Astrocyte (in vitro differentiated cells and primary cell): Measurements from ENCODE around the gene IFNL2. TPM values are rescaled to one million over a fixed set of nuclear protein-coding genes. Genes with fewer than 3 reads are reported as not detected.

ENCODE experiments used
- DNase-seq: peaks from one replicate; pipeline ENCODE4 v3.0.0-alpha.2; 2010; ENCODE audit warnings: low read depth
- FAIRE-seq: peaks from 2 replicates; lab custom pipeline; 2011; peaks lifted over from hg19 to GRCh38; lab: Jason Lieb, UNC
- H2AFZ ChIP-seq: 2 replicates; pipeline ENCODE4 v1.6.0; 2012; ENCODE audit warnings: low read depth, low read length, inconsistent platforms
- H3K27ac ChIP-seq: 2 replicates; pipeline ENCODE4 v1.5.1; 2011; ENCODE audit warnings: low read depth, low read length, inconsistent platforms
- H3K27me3 ChIP-seq: 2 replicates; pipeline ENCODE4 v1.6.0; 2011; ENCODE audit warnings: low read length, inconsistent platforms; ENCODE audit not compliant: insufficient read depth
- H3K36me3 ChIP-seq: 2 replicates; pipeline ENCODE4 v1.5.1; 2011; ENCODE audit warnings: low read length, inconsistent platforms; ENCODE audit not compliant: insufficient read depth
- H3K4me1 ChIP-seq: 2 replicates; pipeline ENCODE4 v1.5.1; 2011; ENCODE audit warnings: low read length, inconsistent platforms; ENCODE audit not compliant: insufficient read depth
- H3K4me2 ChIP-seq: 2 replicates; pipeline ENCODE4 v1.6.0; 2012; ENCODE audit warnings: low read length, inconsistent platforms
- H3K4me3 ChIP-seq: 2 replicates; pipeline ENCODE4 v1.5.1; 2011; ENCODE audit warnings: low read depth, mild to moderate bottlenecking, low read length, inconsistent platforms; ENCODE audit not compliant: insufficient read depth
- H3K79me2 ChIP-seq: 2 replicates; pipeline ENCODE4 v1.6.0; 2012; ENCODE audit warnings: mild to moderate bottlenecking, low read length, inconsistent platforms; ENCODE audit not compliant: insufficient read depth
- H3K9ac ChIP-seq: 2 replicates; pipeline ENCODE4 v1.6.0; 2012; ENCODE audit warnings: mild to moderate bottlenecking, low read length, inconsistent platforms
- H3K9me3 ChIP-seq: 2 replicates; pipeline ENCODE4 v1.5.1; 2012; ENCODE audit warnings: low read depth, mild to moderate bottlenecking, low read length, inconsistent platforms; ENCODE audit not compliant: insufficient read depth
- H4K20me1 ChIP-seq: 2 replicates; pipeline ENCODE4 v1.6.0; 2012; ENCODE audit warnings: low read length, inconsistent platforms; ENCODE audit not compliant: insufficient read depth
- H3K27ac Mint-ChIP-seq: one replicate; pipeline ENCODE4 v1.8.0; 2021; ENCODE audit warnings: mild to moderate bottlenecking, mixed read lengths; ENCODE audit not compliant: unreplicated experiment
- H3K27me3 Mint-ChIP-seq: one replicate; pipeline ENCODE4 v1.8.0; 2021; ENCODE audit warnings: low read depth, mixed read lengths; ENCODE audit not compliant: unreplicated experiment
- H3K36me3 Mint-ChIP-seq: one replicate; pipeline ENCODE4 v1.8.0; 2021; ENCODE audit warnings: low read depth, mixed read lengths; ENCODE audit not compliant: unreplicated experiment
- H3K4me1 Mint-ChIP-seq: one replicate; pipeline ENCODE4 v1.8.0; 2021; ENCODE audit warnings: low read depth, mixed read lengths; ENCODE audit not compliant: unreplicated experiment
- H3K4me3 Mint-ChIP-seq: one replicate; pipeline ENCODE4 v1.8.0; 2021; ENCODE audit warnings: mild to moderate bottlenecking, moderate library complexity, mixed read lengths; ENCODE audit not compliant: unreplicated experiment
- H3K9me3 Mint-ChIP-seq: one replicate; pipeline ENCODE4 v1.8.0; 2021; ENCODE audit warnings: mild to moderate bottlenecking, mixed read lengths; ENCODE audit not compliant: unreplicated experiment
- EZH2 ChIP-seq: IDR thresholded peaks from 2 replicates; pipeline ENCODE4 v1.6.1; 2012; ENCODE audit warnings: mild to moderate bottlenecking, low read length, inconsistent platforms; ENCODE audit not compliant: insufficient read depth
- total RNA-seq: library from RNA; stranded (reverse); gene quantifications from 2 replicates; pipeline ENCODE4 v1.2.1, GENCODE V29; 2021
- TF ChIP-seq, protein P1 (sequence below): IDR thresholded peaks from 2 replicates; pipeline ENCODE4 v1.5.1; 2011; ENCODE audit warnings: low read depth, mild to moderate bottlenecking, inconsistent platforms, low read length, moderate library complexity; ENCODE audit not compliant: insufficient read depth

The IFNL2 gene
- total RNA-seq, 1 donor from 2014 or later, result not detected

DNA sequence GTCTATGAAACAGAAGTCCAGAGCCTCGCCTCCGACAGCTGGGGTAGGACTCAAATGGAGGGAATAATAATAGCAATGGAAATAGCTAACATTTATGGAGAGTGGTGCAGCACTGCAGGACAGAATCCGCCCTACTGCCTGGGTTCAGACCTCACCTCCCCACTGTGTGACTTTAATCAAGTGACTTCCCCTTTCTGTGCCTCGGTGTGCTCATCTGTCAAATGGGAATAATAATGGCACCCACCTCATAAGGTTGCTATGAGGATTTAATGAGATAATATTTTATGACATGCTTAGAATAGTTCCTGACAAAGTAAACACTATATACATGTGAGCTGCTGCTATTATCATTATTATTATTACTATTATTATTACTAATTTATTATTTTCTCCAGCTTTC is 49.3 kb downstream of the IFNL2 start:
- Mint-ChIP-seq H3K36me3 (peaks cover 7% of the 10 kb centered on the region), H3K27ac (no peak overlapping the region), H3K9me3 (no peaks in the 10 kb centered on the region), H3K4me3 (no peak overlapping the region), H3K27me3 (peaks cover 39% of the 10 kb centered on the region), H3K4me1 (peaks cover 3% of the 10 kb centered on the region)
- Histone ChIP-seq H3K4me2 (no peak overlapping the region), H3K4me3 (no peak overlapping the region), H3K9ac (no peak overlapping the region), H3K27me3 (peaks cover 6% of the 10 kb centered on the region), H3K79me2 (no peaks in the 10 kb centered on the region), H3K36me3 (no peaks in the 10 kb centered on the region), H4K20me1 (no peaks in the 10 kb centered on the region), H3K4me1 (no peaks in the 10 kb centered on the region), H3K9me3 (no peaks in the 10 kb centered on the region), H3K27ac (no peak overlapping the region), H2AFZ (no peak overlapping the region)
- FAIRE-seq (no peak), DNase-seq (no peak)
- TF ChIP-seq EZH2, result no peak
- TF ChIP-seq, protein P1, sequence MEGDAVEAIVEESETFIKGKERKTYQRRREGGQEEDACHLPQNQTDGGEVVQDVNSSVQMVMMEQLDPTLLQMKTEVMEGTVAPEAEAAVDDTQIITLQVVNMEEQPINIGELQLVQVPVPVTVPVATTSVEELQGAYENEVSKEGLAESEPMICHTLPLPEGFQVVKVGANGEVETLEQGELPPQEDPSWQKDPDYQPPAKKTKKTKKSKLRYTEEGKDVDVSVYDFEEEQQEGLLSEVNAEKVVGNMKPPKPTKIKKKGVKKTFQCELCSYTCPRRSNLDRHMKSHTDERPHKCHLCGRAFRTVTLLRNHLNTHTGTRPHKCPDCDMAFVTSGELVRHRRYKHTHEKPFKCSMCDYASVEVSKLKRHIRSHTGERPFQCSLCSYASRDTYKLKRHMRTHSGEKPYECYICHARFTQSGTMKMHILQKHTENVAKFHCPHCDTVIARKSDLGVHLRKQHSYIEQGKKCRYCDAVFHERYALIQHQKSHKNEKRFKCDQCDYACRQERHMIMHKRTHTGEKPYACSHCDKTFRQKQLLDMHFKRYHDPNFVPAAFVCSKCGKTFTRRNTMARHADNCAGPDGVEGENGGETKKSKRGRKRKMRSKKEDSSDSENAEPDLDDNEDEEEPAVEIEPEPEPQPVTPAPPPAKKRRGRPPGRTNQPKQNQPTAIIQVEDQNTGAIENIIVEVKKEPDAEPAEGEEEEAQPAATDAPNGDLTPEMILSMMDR, result no peak

- H3K4me1 Mint-ChIP-seq, result peaks cover 3% of the 10 kb centered on the region
- FAIRE-seq, result no peak
Measured at GRCh38 chr19:39318071-39318470, 49.9 kb downstream of the IFNL2 start.

DNA sequence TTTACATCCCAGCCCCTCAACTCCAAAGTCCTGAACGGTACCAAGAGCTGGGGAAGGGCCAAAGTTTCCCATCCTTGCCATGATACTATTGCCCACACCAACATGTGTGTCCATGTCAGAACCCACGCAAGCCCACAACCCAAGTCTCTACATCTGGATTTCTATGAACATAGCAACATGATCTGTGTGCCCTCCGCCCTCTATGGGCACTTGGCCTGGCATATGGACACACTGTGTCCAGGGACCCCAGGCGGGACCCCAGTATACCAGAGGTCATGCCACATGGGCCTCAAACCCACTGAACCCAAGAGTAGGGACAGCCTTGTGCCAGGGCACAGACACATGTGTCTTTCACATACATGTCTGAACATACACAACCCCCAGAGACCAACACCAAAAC is 50.5 kb downstream of the IFNL2 start:
- Histone ChIP-seq H3K4me3 (no peak overlapping the region), H4K20me1 (no peaks in the 10 kb centered on the region), H2AFZ (no peak overlapping the region), H3K36me3 (no peaks in the 10 kb centered on the region), H3K4me2 (no peak overlapping the region), H3K4me1 (no peaks in the 10 kb centered on the region), H3K9me3 (no peaks in the 10 kb centered on the region), H3K27me3 (peaks cover 6% of the 10 kb centered on the region), H3K27ac (no peak overlapping the region), H3K79me2 (no peaks in the 10 kb centered on the region), H3K9ac (no peak overlapping the region)
- TF ChIP-seq, protein P1, result no peak
- TF ChIP-seq EZH2, result no peak
- DNase-seq, result no peak
- no peak for FAIRE-seq
- H3K9me3 Mint-ChIP-seq, result no peaks in the 10 kb centered on the region
- H3K4me1 Mint-ChIP-seq, result peaks cover 3% of the 10 kb centered on the region
- H3K36me3 Mint-ChIP-seq, result peaks cover 7% of the 10 kb centered on the region
- no peak overlapping the region for H3K27ac Mint-ChIP-seq
- peak overlapping the region; percentile 30 for H3K4me3 Mint-ChIP-seq
- peaks cover 43% of the 10 kb centered on the region for H3K27me3 Mint-ChIP-seq

More at GRCh38 chr19:39318071-39318470, 49.9 kb downstream of the IFNL2 start:
- H3K4me1 ChIP-seq, result no peaks in the 10 kb centered on the region
- no peak overlapping the region for H3K27ac Mint-ChIP-seq
- H3K36me3 Mint-ChIP-seq, result peaks cover 7% of the 10 kb centered on the region
- H3K27me3 Mint-ChIP-seq, result peaks cover 41% of the 10 kb centered on the region
- no peak for DNase-seq
- no peaks in the 10 kb centered on the region for H3K36me3 ChIP-seq
- H4K20me1 ChIP-seq, result no peaks in the 10 kb centered on the region
- H3K4me2 ChIP-seq, result no peak overlapping the region
- H3K27ac ChIP-seq, result no peak overlapping the region
- H3K4me3 Mint-ChIP-seq, result no peak overlapping the region
- no peak overlapping the region for H2AFZ ChIP-seq
- H3K9me3 ChIP-seq, result no peaks in the 10 kb centered on the region
- no peaks in the 10 kb centered on the region for H3K9me3 Mint-ChIP-seq
- no peak overlapping the region for H3K4me3 ChIP-seq
- H3K9ac ChIP-seq, result no peak overlapping the region
- TF ChIP-seq, protein P1, result no peak
- no peak for TF ChIP-seq EZH2
- peaks cover 6% of the 10 kb centered on the region for H3K27me3 ChIP-seq
- H3K79me2 ChIP-seq, result no peaks in the 10 kb centered on the region
